ENCODE data around the gene FMR1NB. TPM values are rescaled to one million over a fixed set of nuclear protein-coding genes. Genes with fewer than 3 reads are reported as not detected.

FMR1NB gene
- total and polyA plus RNA-seq, 2 of the 8 experiments (the other 6 are each of a cell fraction or from before 2014, with no cell fraction given) = not detected

DNA sequence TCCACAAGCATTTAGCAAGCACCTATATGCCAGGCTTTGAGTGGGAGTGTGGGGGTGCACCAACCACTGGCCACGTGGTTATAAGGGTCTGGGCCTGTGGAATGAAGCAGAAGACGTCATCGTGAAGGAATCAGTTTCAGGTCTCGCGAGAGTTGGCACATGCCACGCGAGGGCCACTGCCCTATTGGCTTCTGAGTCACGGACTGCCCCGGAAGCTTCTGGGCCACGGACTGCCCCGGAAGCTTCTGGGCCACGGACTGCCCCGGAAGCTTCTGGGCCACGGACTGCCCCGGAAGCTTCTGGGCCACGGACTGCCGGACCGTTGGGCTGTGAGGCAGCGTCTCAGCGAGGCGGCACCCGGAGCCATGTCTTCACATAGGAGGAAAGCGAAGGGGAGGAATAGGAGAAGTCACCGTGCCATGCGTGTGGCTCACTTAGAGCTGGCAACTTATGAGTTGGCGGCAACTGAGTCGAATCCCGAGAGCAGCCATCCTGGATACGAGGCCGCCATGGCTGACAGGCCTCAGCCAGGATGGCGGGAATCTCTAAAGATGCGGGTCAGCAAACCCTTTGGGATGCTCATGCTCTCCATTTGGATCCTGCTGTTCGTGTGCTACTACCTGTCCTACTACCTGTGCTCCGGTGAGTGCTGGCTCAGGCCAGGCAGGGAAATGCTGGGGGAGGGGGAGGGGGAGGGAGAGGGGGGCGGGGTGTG lies at the start of gene FMR1NB (continued):
- no peak for TF ChIP-seq POU5F1 (IDR thresholded peaks at IDR 0.05; ENCODE audit: low read depth, low read length)
- no peak for TF ChIP-seq RXRA (IDR thresholded peaks at IDR 0.05; ENCODE audit: insufficient read depth, low read depth, low read length)
- TF ChIP-seq USF2 (IDR thresholded peaks at IDR 0.05; ENCODE audit: low read length) = no peak
- TF ChIP-seq SP4 (IDR thresholded peaks at IDR 0.05; ENCODE audit: low read length) = no peak
- no peak for TF ChIP-seq NANOG (IDR thresholded peaks at IDR 0.05; ENCODE audit: insufficient read depth, low read depth, low read length, poor library complexity, severe bottlenecking)
- TF ChIP-seq RAD21 (IDR thresholded peaks at IDR 0.05 in 1 of 2, conservative IDR thresholded peaks at IDR 0.05 in 1 of 2; ENCODE audit: low read depth in 2 of 2, low read length in 2 of 2) = no peak
